ENCODE data around the gene TIAM1. TPM values are rescaled to one million over a fixed set of nuclear protein-coding genes. Genes with fewer than 3 reads are reported as not detected.

The TIAM1 gene
- total RNA-seq, 1 donor = 16.3 TPM

DNA sequence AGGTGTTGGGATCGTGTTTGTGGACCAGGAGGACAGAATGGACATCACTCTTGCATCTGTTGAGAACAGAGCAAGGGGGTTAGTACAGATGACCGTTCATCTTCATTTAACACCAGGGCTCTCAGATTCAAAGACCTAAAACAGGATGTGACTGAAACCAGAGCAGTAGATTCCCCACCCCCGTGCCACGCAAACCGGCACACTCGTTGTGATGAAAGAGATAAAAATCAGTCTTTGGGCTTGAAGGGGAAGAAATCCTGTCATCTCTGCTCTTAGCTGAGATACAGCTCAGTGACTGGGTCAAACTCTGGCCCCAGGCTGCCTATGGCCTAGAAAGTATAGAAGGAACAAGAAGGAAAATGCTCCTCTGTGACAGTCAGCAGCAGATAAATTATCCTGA lies 159.6 kb downstream of the TIAM1 start:
- Histone ChIP-seq H2AFZ (ENCODE audit: low read length) (no peak overlapping the region), H3K79me2 (ENCODE audit: insufficient read depth, low read length) (no peaks in the 10 kb centered on the region), H3K9me3 (ENCODE audit: low read depth, low read length) (no peaks in the 10 kb centered on the region), H3K27ac (ENCODE audit: low read depth, low read length) (no peak overlapping the region), H4K20me1 (ENCODE audit: insufficient read depth, low read length) (no peaks in the 10 kb centered on the region), H3K4me1 (ENCODE audit: insufficient read depth, low read length) (no peaks in the 10 kb centered on the region), H3K4me2 (ENCODE audit: insufficient read depth, low read length) (no peak overlapping the region), H3K27me3 (ENCODE audit: insufficient read depth, low read length) (no peaks in the 10 kb centered on the region), H3K36me3 (ENCODE audit: insufficient read depth, low read length) (no peaks in the 10 kb centered on the region), H3K4me3 (ENCODE audit: insufficient read depth, low read length) (no peak overlapping the region)
- DNase-seq (ENCODE audit: insufficient read length, low spot score, missing footprints) = no peak
- TF ChIP-seq, protein P1, sequence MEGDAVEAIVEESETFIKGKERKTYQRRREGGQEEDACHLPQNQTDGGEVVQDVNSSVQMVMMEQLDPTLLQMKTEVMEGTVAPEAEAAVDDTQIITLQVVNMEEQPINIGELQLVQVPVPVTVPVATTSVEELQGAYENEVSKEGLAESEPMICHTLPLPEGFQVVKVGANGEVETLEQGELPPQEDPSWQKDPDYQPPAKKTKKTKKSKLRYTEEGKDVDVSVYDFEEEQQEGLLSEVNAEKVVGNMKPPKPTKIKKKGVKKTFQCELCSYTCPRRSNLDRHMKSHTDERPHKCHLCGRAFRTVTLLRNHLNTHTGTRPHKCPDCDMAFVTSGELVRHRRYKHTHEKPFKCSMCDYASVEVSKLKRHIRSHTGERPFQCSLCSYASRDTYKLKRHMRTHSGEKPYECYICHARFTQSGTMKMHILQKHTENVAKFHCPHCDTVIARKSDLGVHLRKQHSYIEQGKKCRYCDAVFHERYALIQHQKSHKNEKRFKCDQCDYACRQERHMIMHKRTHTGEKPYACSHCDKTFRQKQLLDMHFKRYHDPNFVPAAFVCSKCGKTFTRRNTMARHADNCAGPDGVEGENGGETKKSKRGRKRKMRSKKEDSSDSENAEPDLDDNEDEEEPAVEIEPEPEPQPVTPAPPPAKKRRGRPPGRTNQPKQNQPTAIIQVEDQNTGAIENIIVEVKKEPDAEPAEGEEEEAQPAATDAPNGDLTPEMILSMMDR (IDR thresholded peaks at IDR 0.05; ENCODE audit: extremely low read depth, low read depth, low read length) = no peak

DNA sequence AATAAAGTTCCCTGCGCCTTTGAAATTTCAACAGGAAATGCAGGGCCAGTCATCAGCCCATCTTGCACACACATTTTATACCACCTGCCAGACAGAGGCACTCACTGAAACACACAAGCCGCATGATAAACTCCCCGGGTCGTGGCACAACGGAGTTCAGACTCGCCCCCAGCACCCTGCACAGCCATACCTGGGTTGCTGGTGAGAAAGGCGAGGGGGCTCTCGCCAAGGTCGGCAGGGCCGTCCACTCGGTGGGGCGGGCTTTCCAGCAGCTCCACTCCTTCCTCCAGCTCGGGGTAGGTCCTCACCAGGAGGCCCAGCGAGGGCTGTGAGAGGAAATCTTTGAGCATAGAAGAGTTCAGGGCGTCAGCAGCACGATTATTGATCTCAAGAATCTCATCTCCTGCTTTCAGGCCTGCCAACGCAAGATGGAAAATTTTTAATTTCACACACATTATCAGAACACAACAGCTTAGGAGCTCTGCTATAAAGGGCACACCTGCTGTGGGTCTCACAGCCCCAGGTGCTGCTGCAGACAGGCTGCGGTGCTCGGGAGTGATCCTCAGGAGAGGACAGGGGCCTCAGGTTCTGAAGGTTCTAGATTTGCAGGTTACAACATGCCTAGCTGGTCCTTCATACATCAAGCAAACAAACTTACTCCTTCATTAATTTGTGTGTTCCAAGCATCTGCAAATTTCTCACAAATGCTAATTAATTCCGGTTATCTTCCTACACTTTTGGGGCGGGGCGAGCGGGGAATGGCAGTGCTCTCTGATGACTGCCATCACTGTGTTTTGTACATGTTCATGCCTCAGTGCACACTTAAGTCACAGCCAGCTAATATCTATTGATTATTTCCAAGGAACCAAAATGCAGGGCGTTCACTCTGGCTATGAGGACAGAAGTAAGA lies 161.6 kb downstream of the TIAM1 start:
- H4K20me1 ChIP-seq (ENCODE audit: insufficient read depth, low read length) = no peaks in the 10 kb centered on the region
- no peaks in the 10 kb centered on the region for H3K79me2 ChIP-seq (ENCODE audit: insufficient read depth, low read length)
- H3K36me3 ChIP-seq (ENCODE audit: insufficient read depth, low read length) = no peaks in the 10 kb centered on the region
- TF ChIP-seq, protein P1 (IDR thresholded peaks at IDR 0.05; ENCODE audit: extremely low read depth, low read depth, low read length) = no peak
- no peaks in the 10 kb centered on the region for H3K27me3 ChIP-seq (ENCODE audit: insufficient read depth, low read length)
- no peak overlapping the region for H3K4me3 ChIP-seq (ENCODE audit: insufficient read depth, low read length)
- H2AFZ ChIP-seq (ENCODE audit: low read length) = no peak overlapping the region
- no peak overlapping the region for H3K27ac ChIP-seq (ENCODE audit: low read depth, low read length)
- DNase-seq (ENCODE audit: insufficient read length, low spot score, missing footprints) = no peak
- no peak overlapping the region for H3K4me2 ChIP-seq (ENCODE audit: insufficient read depth, low read length)
- H3K4me1 ChIP-seq (ENCODE audit: insufficient read depth, low read length) = no peaks in the 10 kb centered on the region
- no peaks in the 10 kb centered on the region for H3K9me3 ChIP-seq (ENCODE audit: low read depth, low read length)

DNA sequence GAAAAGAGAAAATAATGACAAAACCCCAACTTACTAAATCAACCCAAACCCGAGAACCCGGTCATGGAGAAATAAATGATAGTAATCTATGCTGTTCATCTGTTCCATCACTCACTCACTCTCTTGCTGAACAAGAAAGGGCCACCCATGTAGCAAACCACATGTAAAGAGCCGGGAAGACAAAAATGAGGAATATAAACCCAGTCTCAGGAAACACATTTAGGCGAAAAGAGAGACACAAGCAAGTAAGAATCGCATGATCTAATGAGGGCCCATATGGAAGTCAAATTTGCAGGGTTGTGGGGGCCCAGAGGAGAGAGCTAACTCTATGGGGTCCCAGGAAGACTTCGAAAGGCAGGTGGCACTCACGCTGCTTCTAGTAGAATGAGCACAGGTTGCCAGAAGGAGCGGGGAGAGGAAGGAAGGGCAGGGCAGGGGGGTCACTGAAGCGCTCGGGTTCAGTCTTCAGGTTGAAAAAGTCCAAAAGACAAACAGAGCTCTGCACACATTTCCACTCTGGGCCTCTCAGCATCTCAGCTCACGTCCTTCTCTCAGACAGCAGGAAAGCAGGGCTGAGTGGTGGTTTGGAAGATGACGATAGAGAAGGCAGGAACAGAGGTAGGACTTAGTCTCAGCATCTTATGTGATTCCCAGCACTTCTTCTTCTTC lies 162.8 kb downstream of the TIAM1 start:
- H2AFZ ChIP-seq (ENCODE audit: low read length) = no peak overlapping the region
- no peaks in the 10 kb centered on the region for H3K9me3 ChIP-seq (ENCODE audit: low read depth, low read length)
- no peak overlapping the region for H3K4me2 ChIP-seq (ENCODE audit: insufficient read depth, low read length)
- no peak for DNase-seq (ENCODE audit: insufficient read length, low spot score, missing footprints)
- no peaks in the 10 kb centered on the region for H4K20me1 ChIP-seq (ENCODE audit: insufficient read depth, low read length)
- no peaks in the 10 kb centered on the region for H3K79me2 ChIP-seq (ENCODE audit: insufficient read depth, low read length)
- no peak overlapping the region for H3K27ac ChIP-seq (ENCODE audit: low read depth, low read length)
- H3K4me1 ChIP-seq (ENCODE audit: insufficient read depth, low read length) = no peaks in the 10 kb centered on the region
- no peaks in the 10 kb centered on the region for H3K27me3 ChIP-seq (ENCODE audit: insufficient read depth, low read length)
- no peak overlapping the region for H3K4me3 ChIP-seq (ENCODE audit: insufficient read depth, low read length)
- H3K36me3 ChIP-seq (ENCODE audit: insufficient read depth, low read length) = no peaks in the 10 kb centered on the region
- TF ChIP-seq, protein P1 (IDR thresholded peaks at IDR 0.05; ENCODE audit: extremely low read depth, low read depth, low read length) = no peak
